ENCODE results near the gene HBS1L. TPM values are rescaled to one million over a fixed set of nuclear protein-coding genes. Genes with fewer than 3 reads are reported as not detected.

Gene HBS1L
- polyA plus RNA-seq, 3 donors: 16.0 to 48.9 (median 36.3) TPM

GRCh38 chr6:135073217-135073616, 18.6 kb upstream of the HBS1L start:
- intact Hi-C loops (cut with micrococcal nuclease): loop anchor here in 1 of 2 donors (10.0 kb wide), 1 partner anchor 422 kb away; the partner anchor contains the start of gene AHI1
- H3K79me2 ChIP-seq (ENCODE audit: insufficient read depth, low read length): no peaks in the 10 kb centered on the region
- TF ChIP-seq, protein P1, sequence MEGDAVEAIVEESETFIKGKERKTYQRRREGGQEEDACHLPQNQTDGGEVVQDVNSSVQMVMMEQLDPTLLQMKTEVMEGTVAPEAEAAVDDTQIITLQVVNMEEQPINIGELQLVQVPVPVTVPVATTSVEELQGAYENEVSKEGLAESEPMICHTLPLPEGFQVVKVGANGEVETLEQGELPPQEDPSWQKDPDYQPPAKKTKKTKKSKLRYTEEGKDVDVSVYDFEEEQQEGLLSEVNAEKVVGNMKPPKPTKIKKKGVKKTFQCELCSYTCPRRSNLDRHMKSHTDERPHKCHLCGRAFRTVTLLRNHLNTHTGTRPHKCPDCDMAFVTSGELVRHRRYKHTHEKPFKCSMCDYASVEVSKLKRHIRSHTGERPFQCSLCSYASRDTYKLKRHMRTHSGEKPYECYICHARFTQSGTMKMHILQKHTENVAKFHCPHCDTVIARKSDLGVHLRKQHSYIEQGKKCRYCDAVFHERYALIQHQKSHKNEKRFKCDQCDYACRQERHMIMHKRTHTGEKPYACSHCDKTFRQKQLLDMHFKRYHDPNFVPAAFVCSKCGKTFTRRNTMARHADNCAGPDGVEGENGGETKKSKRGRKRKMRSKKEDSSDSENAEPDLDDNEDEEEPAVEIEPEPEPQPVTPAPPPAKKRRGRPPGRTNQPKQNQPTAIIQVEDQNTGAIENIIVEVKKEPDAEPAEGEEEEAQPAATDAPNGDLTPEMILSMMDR (IDR thresholded peaks at IDR 0.05): no peak

DNA sequence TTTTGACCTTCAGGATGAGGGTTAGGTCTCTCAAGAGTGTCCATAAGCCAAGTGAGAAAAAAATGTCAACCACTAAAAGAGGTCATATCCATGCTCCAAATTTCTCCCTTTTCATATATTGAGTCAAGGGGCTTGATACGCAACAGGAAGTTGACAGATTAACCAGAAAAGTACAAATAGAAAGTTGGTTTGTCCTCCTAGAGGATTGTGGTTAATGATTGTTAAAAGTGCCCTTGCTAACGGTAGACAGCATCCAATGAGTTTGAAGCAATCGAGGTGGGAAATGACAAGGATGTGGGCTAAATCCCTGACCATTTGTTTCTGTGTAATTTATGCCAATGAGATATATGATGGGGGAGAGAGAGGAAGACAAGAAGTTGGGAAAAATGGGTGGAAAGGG, 18.1 kb upstream of the HBS1L start:
- H3K27me3 Mint-ChIP-seq (ENCODE audit: low read depth in 3 of 3): peaks cover 0 to 2% (median 0%) of the 10 kb centered on the region in 3 donors
- Histone ChIP-seq H3K9me3 (replicated peaks in 1 of 2; ENCODE audit: control insufficient read depth in 1 of 2, insufficient read depth in 1 of 2, low read length in 2 of 2) (no peaks in the 10 kb centered on the region), H3K27me3 (ENCODE audit: control insufficient read depth in 2 of 2, insufficient read depth in 2 of 2, low read length in 2 of 2) (no peaks in the 10 kb centered on the region), H3K4me3 (replicated peaks in 1 of 3; ENCODE audit: low read depth in 2 of 3, low read length in 3 of 3) (no peak overlapping the region), H3K4me1 (ENCODE audit: control insufficient read depth in 1 of 2, insufficient read depth in 2 of 2, low read length in 2 of 2) (peaks cover 0 to 11% of the 10 kb centered on the region in 2 donors), H3K4me2 (replicated peaks; ENCODE audit: extremely low read depth, low read length, poor library complexity, severe bottlenecking) (no peak overlapping the region), H4K20me1 (ENCODE audit: insufficient read depth, low read length) (no peaks in the 10 kb centered on the region), H3K27ac (ENCODE audit: low read depth in 1 of 2, low read length in 2 of 2) (no peak overlapping the region), H3K79me2 (ENCODE audit: insufficient read depth, low read length) (no peaks in the 10 kb centered on the region), H3K36me3 (replicated peaks in 1 of 2; ENCODE audit: control insufficient read depth in 1 of 2, insufficient read depth in 2 of 2, low read length in 2 of 2) (no peaks in the 10 kb centered on the region), H2AFZ (ENCODE audit: insufficient read depth, low read depth, low read length, poor library complexity, severe bottlenecking) (peak overlapping the region; percentile 26), H3K9ac (ENCODE audit: insufficient read depth, low read length, poor library complexity, severe bottlenecking) (no peak overlapping the region)
- intact Hi-C loops (cut with micrococcal nuclease): loop anchor here in 1 of 2 donors (10.0 kb wide), 1 partner anchor 422 kb away; the partner anchor contains the start of gene AHI1
- no peaks in the 10 kb centered on the region for H3K36me3 Mint-ChIP-seq
- TF ChIP-seq, protein P1 (IDR thresholded peaks at IDR 0.05): no peak
- 30% methylated on average over 2 of the region's 3 CpGs for WGBS (ENCODE audit: insufficient coverage)
- no peak overlapping the region for H3K4me3 Mint-ChIP-seq
- H3K9me3 Mint-ChIP-seq: peaks cover 0 to 3% (median 0%) of the 10 kb centered on the region in 7 donors
- H3K4me1 Mint-ChIP-seq: peaks cover 12% of the 10 kb centered on the region
- no peak for DNase-seq
- peak overlapping the region in 2 of 7 donors; percentile 7 to 32 for H3K27ac Mint-ChIP-seq

More at GRCh38 chr6:135073217-135073616, 18.6 kb upstream of the HBS1L start:
- H3K9me3 Mint-ChIP-seq: peaks cover 0 to 3% (median 0%) of the 10 kb centered on the region in 7 donors
- no peak overlapping the region for H3K4me3 Mint-ChIP-seq
- H3K36me3 ChIP-seq (replicated peaks in 1 of 2; ENCODE audit: control insufficient read depth in 1 of 2, insufficient read depth in 2 of 2, low read length in 2 of 2): no peaks in the 10 kb centered on the region
- H3K4me2 ChIP-seq (replicated peaks; ENCODE audit: extremely low read depth, low read length, poor library complexity, severe bottlenecking): no peak overlapping the region
- no CpG with 5 or more reads among the region's 1 CpG for WGBS (ENCODE audit: insufficient coverage)
- peak overlapping the region; percentile 26 for H2AFZ ChIP-seq (ENCODE audit: insufficient read depth, low read depth, low read length, poor library complexity, severe bottlenecking)
- no peaks in the 10 kb centered on the region for H3K9me3 ChIP-seq (replicated peaks in 1 of 2; ENCODE audit: control insufficient read depth in 1 of 2, insufficient read depth in 1 of 2, low read length in 2 of 2)
- H3K27me3 ChIP-seq (ENCODE audit: control insufficient read depth in 2 of 2, insufficient read depth in 2 of 2, low read length in 2 of 2): no peaks in the 10 kb centered on the region
- DNase-seq: no peak
- peaks cover 0 to 2% (median 0%) of the 10 kb centered on the region in 3 donors for H3K27me3 Mint-ChIP-seq (ENCODE audit: low read depth in 3 of 3)
- peak overlapping the region in 1 of 7 donors; percentile 7 for H3K27ac Mint-ChIP-seq
- H3K4me1 Mint-ChIP-seq: peaks cover 9% of the 10 kb centered on the region
- no peak overlapping the region for H3K4me3 ChIP-seq (replicated peaks in 1 of 3; ENCODE audit: low read depth in 2 of 3, low read length in 3 of 3)
- H4K20me1 ChIP-seq (ENCODE audit: insufficient read depth, low read length): no peaks in the 10 kb centered on the region
- H3K36me3 Mint-ChIP-seq: no peaks in the 10 kb centered on the region
- H3K9ac ChIP-seq (ENCODE audit: insufficient read depth, low read length, poor library complexity, severe bottlenecking): no peak overlapping the region
- H3K4me1 ChIP-seq (ENCODE audit: control insufficient read depth in 1 of 2, insufficient read depth in 2 of 2, low read length in 2 of 2): peaks cover 0 to 6% of the 10 kb centered on the region in 2 donors
- no peak overlapping the region for H3K27ac ChIP-seq (ENCODE audit: low read depth in 1 of 2, low read length in 2 of 2)
